KMS-11 (cell line): ENCODE measurements around the gene RAD17.
A peak's percentile ranks its signal among the peaks of the same experiment; 100 is the strongest.
"Not testable (repeated sequence)": the region's sequence is repeated elsewhere in the genome, so short reads cannot be mapped to it uniquely, and the experiment has no call there.

ENCODE experiments used
- H2AFZ ChIP-seq: fragments of 200-600 bp; sonication (generic); 2 replicates; pipeline ENCODE4 v1.6.1; 2016; ENCODE audit warnings: antibody characterized with exemption, mixed run types, low read depth
- H3K27ac ChIP-seq: fragments of 200-600 bp; sonication (generic); 2 replicates; pipeline ENCODE4 v1.6.1; 2016; ENCODE audit warnings: mild to moderate bottlenecking, mixed run types
- H3K27me3 ChIP-seq: fragments of 200-600 bp; sonication (generic); 2 replicates; pipeline ENCODE4 v1.6.1; 2017; ENCODE audit warnings: mild to moderate bottlenecking, low read depth, mixed run types, moderate library complexity; ENCODE audit not compliant: insufficient read depth
- H3K36me3 ChIP-seq: fragments of 200-600 bp; sonication (generic); 2 replicates; pipeline ENCODE4 v1.6.1; 2017; ENCODE audit warnings: mild to moderate bottlenecking, mixed run types; ENCODE audit not compliant: insufficient read depth
- H3K4me1 ChIP-seq: fragments of 200-600 bp; sonication (generic); 2 replicates; pipeline ENCODE4 v1.6.1; 2016; ENCODE audit warnings: mild to moderate bottlenecking, low read depth, mixed run types; ENCODE audit not compliant: poor library complexity, severe bottlenecking
- H3K4me2 ChIP-seq: fragments of 200-600 bp; sonication (generic); 2 replicates; pipeline ENCODE4 v1.7.0; 2016; ENCODE audit warnings: mild to moderate bottlenecking, mixed run types
- H3K4me3 ChIP-seq: fragments of 200-600 bp; sonication (generic); IDR thresholded peaks from 2 replicates; pipeline ENCODE4 v1.6.1; 2017; ENCODE audit warnings: low read depth, low read length, mixed read lengths; ENCODE audit not compliant: insufficient read depth
- H3K79me2 ChIP-seq: fragments of 200-600 bp; sonication (generic); 2 replicates; pipeline ENCODE4 v1.6.1; 2016; ENCODE audit warnings: low read depth, mixed run types; ENCODE audit not compliant: insufficient read depth
- H3K9ac ChIP-seq: fragments of 200-600 bp; sonication (generic); 2 replicates; pipeline ENCODE4 v1.6.1; 2016; ENCODE audit warnings: mild to moderate bottlenecking, mixed run types
- H4K20me1 ChIP-seq: fragments of 200-600 bp; sonication (generic); 2 replicates; pipeline ENCODE4 v1.6.1; 2016; ENCODE audit warnings: mild to moderate bottlenecking, mixed run types; ENCODE audit not compliant: insufficient read depth
- CTCF ChIP-seq: fragments of 200-600 bp; sonication (generic); conservative IDR thresholded peaks from 2 replicates; pipeline ENCODE4 v1.6.1; 2017; ENCODE audit warnings: low read depth, mild to moderate bottlenecking, antibody characterized with exemption, low read length, moderate library complexity, mixed read lengths

The RAD17 gene

GRCh38 chr5:69368458-69369339 lies 919 bp upstream of the RAD17 start:
- TF ChIP-seq CTCF = no peak
- no peaks in the 10 kb centered on the region for H3K27me3 ChIP-seq
- peak overlapping the region; percentile 98 for H3K27ac ChIP-seq
- peaks cover 26% of the 10 kb centered on the region for H3K4me1 ChIP-seq
- no peak overlapping the region for H3K4me3 ChIP-seq
- peaks cover 74% of the 10 kb centered on the region for H3K79me2 ChIP-seq
- H2AFZ ChIP-seq = peak overlapping the region; percentile 76
- peak overlapping the region; percentile 98 for H3K9ac ChIP-seq
- H4K20me1 ChIP-seq = no peaks in the 10 kb centered on the region
- peaks cover 6% of the 10 kb centered on the region; the same call in 1 of the 2 replicates for H3K36me3 ChIP-seq
- H3K4me2 ChIP-seq = peak overlapping the region; percentile 85

- peak overlapping the region; percentile 76 for H2AFZ ChIP-seq
- H3K9ac ChIP-seq = peak overlapping the region; percentile 98
- not testable (repeated sequence) for H3K27me3 ChIP-seq, H3K36me3 ChIP-seq, H4K20me1 ChIP-seq
- peak overlapping the region; percentile 35 for H3K4me2 ChIP-seq
- peak overlapping the region; percentile 74 for H3K4me3 ChIP-seq
- H3K27ac ChIP-seq = peak overlapping the region; percentile 98
- H3K79me2 ChIP-seq = peaks cover 59% of the 10 kb centered on the region
- H3K4me1 ChIP-seq = peaks cover 26% of the 10 kb centered on the region
These were observed 717 bp downstream of the RAD17 start for GRCh38 chr5:69370335-69370734.

- H3K36me3 ChIP-seq = no peaks in the 10 kb centered on the region
- H3K27ac ChIP-seq = no peak overlapping the region
- H3K4me2 ChIP-seq = no peak overlapping the region
- peaks cover 22% of the 10 kb centered on the region for H3K4me1 ChIP-seq
- H3K9ac ChIP-seq = no peak overlapping the region
- H3K27me3 ChIP-seq = no peaks in the 10 kb centered on the region
- H2AFZ ChIP-seq = no peak overlapping the region
- no peaks in the 10 kb centered on the region for H4K20me1 ChIP-seq
- no peak for TF ChIP-seq CTCF
- no peak overlapping the region for H3K4me3 ChIP-seq
- peaks cover 39% of the 10 kb centered on the region for H3K79me2 ChIP-seq
These were observed 2.8 kb downstream of the RAD17 start for GRCh38 chr5:69372394-69372793.

- Histone ChIP-seq H3K79me2 (peaks cover 19% of the 10 kb centered on the region), H3K27ac (no peak overlapping the region), H3K9ac (no peak overlapping the region), H4K20me1 (no peaks in the 10 kb centered on the region), H3K27me3 (no peaks in the 10 kb centered on the region), H3K36me3 (no peaks in the 10 kb centered on the region), H3K4me3 (no peak overlapping the region), H3K4me2 (no peak overlapping the region), H2AFZ (no peak overlapping the region), H3K4me1 (peaks cover 15% of the 10 kb centered on the region)
- no peak for TF ChIP-seq CTCF
These were observed 5.4 kb downstream of the RAD17 start for GRCh38 chr5:69374911-69375446.

- Histone ChIP-seq H3K36me3 (no peaks in the 10 kb centered on the region), H3K79me2 (no peaks in the 10 kb centered on the region), H2AFZ (no peak overlapping the region)
These were observed 8.8 kb downstream of the RAD17 start for GRCh38 chr5:69378376-69378775.

More at GRCh38 chr5:69378376-69378775, 8.8 kb downstream of the RAD17 start:
- Histone ChIP-seq H3K27ac (no peak overlapping the region), H4K20me1 (no peaks in the 10 kb centered on the region), H3K4me2 (no peak overlapping the region), H3K27me3 (no peaks in the 10 kb centered on the region), H3K4me3 (no peak overlapping the region), H3K9ac (no peak overlapping the region), H3K4me1 (no peaks in the 10 kb centered on the region)
- TF ChIP-seq CTCF = no peak
